Measurements from ENCODE around the gene LAD1. TPM values are rescaled to one million over a fixed set of nuclear protein-coding genes. Genes with fewer than 3 reads are reported as not detected.

The LAD1 gene
- polyA plus RNA-seq, 3 donors, result not detected

DNA sequence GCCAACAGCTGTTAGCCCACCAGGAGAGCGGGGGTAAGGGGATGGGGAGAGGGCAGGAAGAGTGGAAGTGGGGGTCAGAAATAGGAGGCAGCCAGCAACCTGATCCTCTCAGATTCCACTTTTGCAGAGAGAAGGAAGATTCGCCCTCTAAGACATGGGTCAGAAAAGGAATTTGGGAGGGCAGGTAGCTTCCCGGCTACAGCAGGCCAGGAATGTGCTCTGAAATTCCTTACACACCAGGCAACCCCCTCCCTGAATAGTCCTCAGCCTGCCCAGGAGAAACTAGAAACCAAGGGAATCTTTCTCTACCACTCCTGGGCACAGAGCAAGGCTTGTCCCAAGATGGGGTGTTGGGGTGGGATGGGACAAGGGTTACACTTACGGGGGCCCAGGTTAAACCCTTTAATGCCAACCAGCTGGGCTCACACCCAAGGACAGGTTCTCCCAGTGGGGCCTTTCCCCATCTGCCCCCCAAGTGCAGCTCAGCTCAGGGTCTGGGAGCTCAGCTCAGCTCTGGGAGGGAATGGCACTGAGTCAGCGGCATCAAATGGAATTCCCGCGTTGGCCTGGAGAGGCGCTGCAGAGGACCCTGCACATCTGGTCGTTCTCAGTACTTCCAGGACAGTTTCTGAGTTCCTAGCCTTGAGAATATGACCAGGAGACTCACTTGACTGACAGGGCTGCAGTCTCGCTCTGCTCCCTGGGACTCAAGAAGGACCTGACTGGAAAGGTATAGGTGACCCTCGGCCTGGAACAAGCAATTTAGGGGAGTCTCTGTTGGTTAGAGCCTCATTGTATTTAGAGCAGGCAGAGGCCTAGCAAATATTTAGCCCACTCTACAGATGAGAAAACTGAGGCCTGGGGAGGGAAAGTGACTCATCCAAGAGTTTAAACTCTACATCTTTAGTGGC lies 22.4 kb downstream of the LAD1 start:
- Histone ChIP-seq H3K27ac (ENCODE audit: low read depth in 1 of 2, low read length in 2 of 2) (no peak overlapping the region), H3K4me1 (ENCODE audit: control insufficient read depth in 1 of 2, insufficient read depth in 2 of 2, low read length in 2 of 2) (no peaks in the 10 kb centered on the region), H3K27me3 (ENCODE audit: control insufficient read depth in 2 of 2, insufficient read depth in 2 of 2, low read length in 2 of 2) (peaks cover 0 to 5% of the 10 kb centered on the region in 2 donors), H3K79me2 (ENCODE audit: insufficient read depth, low read length) (no peaks in the 10 kb centered on the region), H3K9ac (ENCODE audit: insufficient read depth, low read length, poor library complexity, severe bottlenecking) (no peak overlapping the region), H3K9me3 (replicated peaks in 1 of 2; ENCODE audit: control insufficient read depth in 1 of 2, insufficient read depth in 1 of 2, low read length in 2 of 2) (no peaks in the 10 kb centered on the region), H3K4me2 (replicated peaks; ENCODE audit: extremely low read depth, low read length, poor library complexity, severe bottlenecking) (no peak overlapping the region), H2AFZ (ENCODE audit: insufficient read depth, low read depth, low read length, poor library complexity, severe bottlenecking) (no peak overlapping the region), H3K4me3 (replicated peaks in 1 of 3; ENCODE audit: low read depth in 2 of 3, low read length in 3 of 3) (no peak overlapping the region), H3K36me3 (replicated peaks in 1 of 2; ENCODE audit: control insufficient read depth in 1 of 2, insufficient read depth in 2 of 2, low read length in 2 of 2) (no peaks in the 10 kb centered on the region), H4K20me1 (ENCODE audit: insufficient read depth, low read length) (no peaks in the 10 kb centered on the region)
- no peak for DNase-seq
- 21% methylated on average over 5 of the region's 11 CpGs for WGBS (ENCODE audit: insufficient coverage)
- Mint-ChIP-seq H3K27me3 (ENCODE audit: low read depth in 3 of 3) (peaks cover 6 to 22% (median 13%) of the 10 kb centered on the region in 3 donors), H3K4me3 (no peak overlapping the region), H3K4me1 (no peaks in the 10 kb centered on the region), H3K27ac (no peak overlapping the region), H3K9me3 (no peaks in the 10 kb centered on the region), H3K36me3 (no peaks in the 10 kb centered on the region)
- intact Hi-C loops (cut with micrococcal nuclease), result no loop called here
- TF ChIP-seq, protein P1, sequence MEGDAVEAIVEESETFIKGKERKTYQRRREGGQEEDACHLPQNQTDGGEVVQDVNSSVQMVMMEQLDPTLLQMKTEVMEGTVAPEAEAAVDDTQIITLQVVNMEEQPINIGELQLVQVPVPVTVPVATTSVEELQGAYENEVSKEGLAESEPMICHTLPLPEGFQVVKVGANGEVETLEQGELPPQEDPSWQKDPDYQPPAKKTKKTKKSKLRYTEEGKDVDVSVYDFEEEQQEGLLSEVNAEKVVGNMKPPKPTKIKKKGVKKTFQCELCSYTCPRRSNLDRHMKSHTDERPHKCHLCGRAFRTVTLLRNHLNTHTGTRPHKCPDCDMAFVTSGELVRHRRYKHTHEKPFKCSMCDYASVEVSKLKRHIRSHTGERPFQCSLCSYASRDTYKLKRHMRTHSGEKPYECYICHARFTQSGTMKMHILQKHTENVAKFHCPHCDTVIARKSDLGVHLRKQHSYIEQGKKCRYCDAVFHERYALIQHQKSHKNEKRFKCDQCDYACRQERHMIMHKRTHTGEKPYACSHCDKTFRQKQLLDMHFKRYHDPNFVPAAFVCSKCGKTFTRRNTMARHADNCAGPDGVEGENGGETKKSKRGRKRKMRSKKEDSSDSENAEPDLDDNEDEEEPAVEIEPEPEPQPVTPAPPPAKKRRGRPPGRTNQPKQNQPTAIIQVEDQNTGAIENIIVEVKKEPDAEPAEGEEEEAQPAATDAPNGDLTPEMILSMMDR (IDR thresholded peaks at IDR 0.05), result peak; percentile 45

DNA sequence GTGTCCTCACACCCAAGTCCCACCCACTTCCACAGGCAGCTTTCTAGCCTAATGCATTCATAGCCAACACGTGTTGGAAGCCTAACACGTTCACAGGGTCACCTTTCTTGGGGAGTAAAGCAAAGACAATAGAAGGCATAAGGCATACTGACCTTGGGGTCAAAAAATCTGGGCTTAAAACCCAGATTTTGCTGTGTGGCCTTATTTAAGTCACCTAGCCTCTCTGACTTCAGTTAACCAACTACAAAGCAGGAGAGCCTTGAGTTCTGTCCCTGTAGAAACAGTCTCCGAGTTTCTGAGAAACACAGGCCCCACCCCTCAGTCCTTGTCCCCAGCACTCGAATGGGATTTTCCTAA lies 23.0 kb downstream of the LAD1 start:
- TF ChIP-seq, protein P1 (IDR thresholded peaks at IDR 0.05), result no peak
- no peak overlapping the region for H3K27ac Mint-ChIP-seq
- Histone ChIP-seq H3K9ac (ENCODE audit: insufficient read depth, low read length, poor library complexity, severe bottlenecking) (no peak overlapping the region), H3K27me3 (ENCODE audit: control insufficient read depth in 2 of 2, insufficient read depth in 2 of 2, low read length in 2 of 2) (peaks cover 0 to 5% of the 10 kb centered on the region in 2 donors), H4K20me1 (ENCODE audit: insufficient read depth, low read length) (no peaks in the 10 kb centered on the region), H3K79me2 (ENCODE audit: insufficient read depth, low read length) (no peaks in the 10 kb centered on the region), H3K4me1 (ENCODE audit: control insufficient read depth in 1 of 2, insufficient read depth in 2 of 2, low read length in 2 of 2) (no peaks in the 10 kb centered on the region), H3K27ac (ENCODE audit: low read depth in 1 of 2, low read length in 2 of 2) (no peak overlapping the region), H2AFZ (ENCODE audit: insufficient read depth, low read depth, low read length, poor library complexity, severe bottlenecking) (no peak overlapping the region), H3K4me2 (replicated peaks; ENCODE audit: extremely low read depth, low read length, poor library complexity, severe bottlenecking) (no peak overlapping the region), H3K4me3 (replicated peaks in 1 of 3; ENCODE audit: low read depth in 2 of 3, low read length in 3 of 3) (no peak overlapping the region), H3K36me3 (replicated peaks in 1 of 2; ENCODE audit: control insufficient read depth in 1 of 2, insufficient read depth in 2 of 2, low read length in 2 of 2) (no peaks in the 10 kb centered on the region), H3K9me3 (replicated peaks in 1 of 2; ENCODE audit: control insufficient read depth in 1 of 2, insufficient read depth in 1 of 2, low read length in 2 of 2) (no peaks in the 10 kb centered on the region)
- no peaks in the 10 kb centered on the region for H3K36me3 Mint-ChIP-seq
- H3K9me3 Mint-ChIP-seq, result no peaks in the 10 kb centered on the region
- H3K4me3 Mint-ChIP-seq, result no peak overlapping the region
- no peaks in the 10 kb centered on the region for H3K4me1 Mint-ChIP-seq
- peaks cover 9 to 22% (median 13%) of the 10 kb centered on the region in 3 donors for H3K27me3 Mint-ChIP-seq (ENCODE audit: low read depth in 3 of 3)
- no peak for DNase-seq
- 37% methylated on average over 2 of the region's 4 CpGs for WGBS (ENCODE audit: insufficient coverage)
- intact Hi-C loops (cut with micrococcal nuclease), result no loop called here

All from CD14-positive monocyte (primary cell).